Fibroblast of skin of abdomen (primary cell): ENCODE data around the gene TBC1D22B.
"Not testable (repeated sequence)": the region's sequence is repeated elsewhere in the genome, so short reads cannot be mapped to it uniquely, and the experiment has no call there.

ENCODE experiments used
- DNase-seq: peaks from one replicate; pipeline ENCODE4 v3.0.0-alpha.2; 2013

The TBC1D22B gene

DNA sequence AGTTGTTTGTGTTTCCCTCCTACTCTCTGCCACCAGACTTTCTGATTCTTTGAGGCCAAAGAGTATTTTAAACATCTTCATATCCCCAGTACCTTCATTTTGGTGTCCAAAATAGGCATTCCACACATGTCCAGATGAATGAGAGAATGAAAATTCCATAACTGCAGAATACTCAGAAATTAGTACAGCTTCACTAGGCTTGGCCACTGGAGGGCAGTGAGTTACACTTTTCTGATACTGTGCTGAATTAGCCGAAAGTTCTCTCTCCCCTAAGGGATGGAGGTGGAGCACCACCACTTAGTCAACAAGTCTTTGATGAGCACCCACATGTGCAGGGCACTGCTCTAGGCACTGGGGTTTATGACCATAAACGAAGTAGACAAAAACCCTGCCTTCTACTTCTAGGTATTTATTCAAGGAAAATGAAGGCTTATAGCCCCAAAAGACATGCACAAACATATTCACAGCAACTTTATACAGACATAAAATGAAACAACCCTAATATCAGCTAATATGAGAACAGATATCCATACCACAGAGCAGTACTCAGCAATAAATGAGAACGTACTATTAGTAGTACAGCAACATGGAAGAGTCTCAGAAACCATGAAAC lies 46.4 kb downstream of the TBC1D22B start:
- peak; percentile 36 for DNase-seq

GRCh38 chr6:37304766-37305165 lies 47.2 kb downstream of the TBC1D22B start:
- DNase-seq: no peak

DNA sequence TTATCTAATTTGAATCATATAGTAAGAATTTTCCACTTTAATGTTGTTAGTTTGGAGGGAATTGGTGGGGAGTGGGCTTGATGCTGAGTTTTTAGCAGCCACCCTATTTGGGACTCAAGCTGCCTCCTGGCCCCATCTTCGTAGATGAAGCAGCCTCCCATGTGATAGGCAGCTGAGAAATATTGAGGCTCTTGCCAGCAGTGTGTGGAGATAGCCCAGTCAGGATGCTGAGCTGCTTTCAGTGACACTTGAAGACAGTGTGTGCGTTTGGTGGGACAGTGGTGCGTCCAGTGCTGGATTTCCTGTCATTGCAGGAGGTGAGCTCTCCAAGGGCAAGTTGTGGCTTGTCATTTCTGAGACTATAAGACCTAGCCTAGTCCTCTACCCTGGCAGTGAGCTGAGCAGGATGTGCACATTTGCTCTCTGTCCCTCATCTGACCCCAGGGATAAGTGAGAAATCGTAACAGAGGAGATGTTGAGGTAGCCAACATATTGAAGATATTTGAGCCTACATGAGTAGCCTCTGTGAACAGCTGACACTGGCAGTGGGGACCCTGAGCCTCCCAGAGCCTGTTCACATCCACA lies 48.4 kb downstream of the TBC1D22B start:
- DNase-seq: no peak

DNA sequence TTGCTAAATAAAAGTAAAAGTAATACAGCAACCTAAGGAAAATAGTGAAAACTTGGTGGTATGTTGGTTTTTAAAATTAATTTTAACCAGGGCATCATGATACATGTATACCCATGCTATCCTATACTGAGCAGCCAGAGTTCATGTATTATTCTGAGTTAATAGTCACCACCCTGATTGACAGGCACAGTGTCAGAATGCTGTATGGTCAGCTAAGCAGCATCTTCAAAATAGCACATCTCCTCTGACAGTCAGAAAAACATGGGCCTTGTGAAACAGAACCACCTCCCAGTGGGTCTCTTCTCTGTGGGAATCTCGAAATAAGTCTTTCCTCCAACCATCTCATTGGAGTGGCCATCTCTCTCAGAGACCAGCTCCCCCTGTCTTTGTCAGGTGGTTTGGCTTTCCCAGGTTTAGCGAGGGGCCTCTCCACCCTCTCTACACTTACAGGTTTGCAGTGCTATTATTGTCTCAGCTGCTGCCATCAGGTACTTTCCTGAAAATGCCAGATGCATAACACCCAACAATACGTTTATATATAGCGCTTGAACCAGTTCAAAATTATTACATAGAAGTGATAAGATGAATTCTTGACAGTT lies 49.2 kb downstream of the TBC1D22B start:
- DNase-seq: no peak

GRCh38 chr6:37307484-37307883 lies 49.9 kb downstream of the TBC1D22B start:
- DNase-seq: not testable (repeated sequence)

- no peak for DNase-seq
Observed at GRCh38 chr6:37308069-37308815, 50.7 kb downstream of the TBC1D22B start.

DNA sequence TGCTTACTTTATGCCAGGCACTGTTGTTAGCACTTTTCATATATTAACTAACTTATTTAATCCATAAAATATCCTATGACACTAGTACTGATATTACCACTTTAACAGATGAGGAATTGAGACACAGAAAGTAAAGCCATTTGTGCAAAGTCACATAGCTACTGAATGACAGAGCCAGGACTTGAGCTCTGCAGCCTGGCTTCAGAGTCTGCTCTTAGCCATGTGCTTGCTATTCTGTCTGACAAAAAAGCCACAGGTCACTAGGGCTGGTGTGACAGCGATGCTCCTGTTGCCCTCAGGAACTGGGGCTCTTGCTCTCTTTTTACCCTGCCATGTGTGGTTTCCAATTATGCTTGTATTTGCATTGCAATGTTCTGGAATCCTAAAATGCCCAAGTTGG lies 51.5 kb downstream of the TBC1D22B start:
- no peak for DNase-seq

GRCh38 chr6:37309692-37310091 lies 52.1 kb downstream of the TBC1D22B start:
- DNase-seq: no peak

GRCh38 chr6:37310966-37311365 lies 53.4 kb downstream of the TBC1D22B start:
- DNase-seq: no peak

DNA sequence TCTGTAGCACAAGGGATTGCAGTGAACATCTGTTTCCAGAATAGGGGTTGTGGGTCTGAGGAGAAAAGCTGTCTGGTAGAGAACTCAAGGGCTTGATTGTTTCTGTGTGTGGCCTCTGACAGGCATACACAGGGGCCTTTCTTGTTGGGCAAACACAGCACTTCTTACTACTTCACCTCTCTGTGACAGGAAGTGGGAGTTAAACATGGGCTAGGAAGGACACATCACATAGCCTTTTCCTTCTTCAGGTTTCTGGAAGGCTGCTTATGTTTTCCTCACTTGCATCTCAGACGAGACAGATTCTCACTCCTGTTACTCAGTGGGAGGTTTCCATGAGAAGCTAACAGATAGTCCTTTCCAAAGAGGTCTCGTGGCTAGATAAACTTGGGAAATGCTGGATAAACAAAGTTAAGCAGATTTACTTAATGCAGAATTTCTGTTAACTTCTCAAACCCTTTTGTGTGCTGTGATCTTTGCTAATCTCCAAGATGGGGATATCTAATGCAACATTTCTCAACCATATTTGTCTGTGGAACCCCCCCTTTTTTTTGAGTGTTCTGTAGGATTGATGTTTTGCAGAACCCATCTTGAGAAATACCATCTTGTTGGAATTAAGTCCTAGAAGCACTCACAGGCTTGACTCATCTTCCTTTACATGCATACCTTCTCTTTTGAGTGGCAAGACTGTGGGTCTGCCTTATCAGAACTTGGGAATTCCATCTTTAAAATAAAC lies 54.3 kb downstream of the TBC1D22B start:
- peak; percentile 79 for DNase-seq

GRCh38 chr6:37313723-37314486 lies 56.3 kb downstream of the TBC1D22B start:
- DNase-seq: no peak

DNA sequence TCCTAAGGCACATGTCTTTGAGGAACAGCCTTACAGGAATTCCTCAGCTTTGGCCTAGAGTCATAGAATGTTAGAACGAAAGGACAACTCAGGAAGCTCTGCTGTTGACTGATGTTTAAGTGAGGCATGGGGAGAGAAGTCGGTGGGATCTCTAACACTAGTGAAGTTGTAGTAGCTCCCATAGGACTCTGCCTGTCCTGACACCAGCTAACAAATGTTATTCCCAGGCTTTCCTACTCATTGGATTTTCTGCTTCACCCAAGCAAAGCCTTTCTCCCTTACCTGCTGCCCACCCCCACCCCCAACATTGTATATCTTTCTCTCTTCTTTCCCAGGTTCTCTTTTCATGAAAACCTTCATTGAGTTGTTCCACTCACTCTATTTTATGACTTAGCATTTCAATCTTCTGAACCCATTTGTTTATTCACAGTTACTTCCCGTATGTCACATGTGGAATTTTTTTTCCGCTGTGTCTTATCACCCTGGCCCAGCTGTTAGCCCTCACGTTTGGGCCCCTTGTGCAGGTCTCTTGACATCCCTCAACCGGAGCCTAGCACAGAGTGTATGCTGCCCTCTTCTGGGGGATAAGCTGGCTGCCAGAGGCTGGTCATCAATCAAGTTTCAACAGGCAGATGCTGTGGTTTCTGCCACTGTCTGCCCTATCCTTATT lies 57.0 kb downstream of the TBC1D22B start:
- DNase-seq: peak; percentile 37

- no peak for DNase-seq
Observed at GRCh38 chr6:37315157-37315515, 57.6 kb downstream of the TBC1D22B start.

DNA sequence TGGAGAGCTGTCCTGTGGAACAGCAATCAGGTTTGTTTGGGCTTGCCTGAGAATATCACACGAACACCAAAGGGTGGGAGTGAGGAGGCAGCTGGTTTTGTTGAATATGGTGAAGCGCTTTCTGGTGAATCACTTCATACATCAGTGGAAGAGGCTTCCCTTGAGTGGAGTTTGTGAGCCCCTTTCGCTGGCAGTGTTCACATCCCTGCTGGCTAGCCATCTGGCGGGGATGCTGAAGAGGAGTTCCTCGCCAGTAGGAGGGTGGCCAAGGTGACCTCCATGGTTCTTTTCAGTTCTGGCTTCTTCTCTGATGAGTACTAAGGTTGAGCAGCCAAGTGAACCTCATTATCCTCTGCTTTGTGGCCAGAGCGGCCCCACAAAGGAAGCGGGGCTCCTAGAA lies 58.5 kb downstream of the TBC1D22B start:
- no peak for DNase-seq

DNA sequence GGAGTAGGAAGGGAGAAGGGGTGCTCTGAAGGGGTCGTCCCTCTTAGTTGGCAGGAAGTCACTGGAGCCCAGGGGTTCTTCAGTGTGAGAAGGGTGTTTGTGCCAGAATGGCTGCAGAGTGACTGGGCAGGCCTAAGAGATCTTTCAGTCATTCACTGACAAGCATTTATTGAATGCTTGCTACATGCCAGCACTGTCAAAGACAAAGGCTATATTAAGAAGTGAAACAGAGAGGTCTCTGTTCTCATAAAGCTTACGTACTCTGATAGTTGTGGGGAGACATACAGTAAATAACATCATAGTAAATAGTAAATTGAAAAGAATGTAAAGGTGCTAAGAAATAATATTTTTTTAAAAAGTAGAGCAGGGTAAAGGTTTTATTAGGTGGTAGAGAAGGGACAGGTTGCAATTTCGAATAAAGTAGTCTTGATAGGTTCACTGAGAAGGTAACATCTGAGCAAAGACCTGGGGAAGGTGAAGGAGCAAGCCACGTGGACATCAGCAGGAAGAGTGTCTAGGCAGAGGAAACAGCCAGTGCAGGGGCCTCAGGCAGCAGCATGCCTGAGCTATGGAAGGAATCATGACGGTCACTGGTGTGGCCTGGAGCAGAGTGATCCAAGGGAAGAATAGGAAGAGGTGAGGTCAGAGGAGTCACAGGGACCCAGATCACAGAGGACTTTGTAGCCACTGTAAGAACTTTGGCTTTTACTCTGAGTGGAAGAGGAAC lies 59.9 kb downstream of the TBC1D22B start:
- no peak for DNase-seq

GRCh38 chr6:37319156-37319555 lies 61.6 kb downstream of the TBC1D22B start:
- no peak for DNase-seq

- DNase-seq: peak; percentile 32
Observed at GRCh38 chr6:37319856-37320480, 62.4 kb downstream of the TBC1D22B start.

GRCh38 chr6:37320646-37321045 lies 63.1 kb downstream of the TBC1D22B start:
- DNase-seq: no peak

GRCh38 chr6:37321101-37321500 lies 63.5 kb downstream of the TBC1D22B start:
- no peak for DNase-seq
